H1 (cell line): ENCODE results near the gene SMG9. TPM values are rescaled to one million over a fixed set of nuclear protein-coding genes. Genes with fewer than 3 reads are reported as not detected.

ENCODE experiments used
- CTCF ChIA-PET: fragments of 300-600 bp; sonication (Branson Sonifier 250); formaldehyde crosslinking; loops from one replicate; lab custom pipeline; 2021; ENCODE audit not compliant: partially characterized antibody; lab: Charles Lee
- POLR2A ChIA-PET: fragments of 300-600 bp; sonication (Branson Sonifier 250); formaldehyde crosslinking; loops from one replicate; lab custom pipeline; 2021; ENCODE audit warnings: inconsistent platforms; ENCODE audit not compliant: partially characterized antibody; lab: Charles Lee
- DNase-seq, 2 experiments: peaks; one replicate each; pipeline versions ENCODE4 v3.0.0 to v3.0.0-alpha.2; 2010 to 2022; ENCODE audit warnings: low spot score in 2 of 2, low read depth in 1 of 2, mixed read lengths in 1 of 2
- FAIRE-seq: peaks from 2 replicates; lab custom pipeline; 2011; peaks lifted over from hg19 to GRCh38; lab: Jason Lieb, UNC
- H2AFZ ChIP-seq: 2 replicates; pipeline ENCODE4 v1.8.1; 2012; ENCODE audit warnings: low read length, inconsistent platforms
- H2AK5ac ChIP-seq: 2 replicates; pipeline ENCODE4 v1.6.1; 2013; ENCODE audit warnings: low read depth, low read length
- H2BK120ac ChIP-seq: replicated peaks from 2 replicates; pipeline ENCODE3; 2013; ENCODE audit warnings: low read depth, low read length, inconsistent platforms
- H2BK12ac ChIP-seq: 2 replicates; pipeline ENCODE4 v1.6.1; 2013; ENCODE audit warnings: low read depth, low read length
- H2BK15ac ChIP-seq: 2 replicates; pipeline ENCODE4 v1.6.1; 2013; ENCODE audit warnings: low read length
- H2BK20ac ChIP-seq: 2 replicates; pipeline ENCODE4 v1.6.1; 2013; ENCODE audit warnings: low read length
- H2BK5ac ChIP-seq: 2 replicates; pipeline ENCODE4 v1.6.1; 2013; ENCODE audit warnings: low read depth, low read length
- H3K14ac ChIP-seq: 2 replicates; pipeline ENCODE4 v1.6.1; 2013; ENCODE audit warnings: inconsistent platforms; ENCODE audit not compliant: insufficient read length
- H3K18ac ChIP-seq: 2 replicates; pipeline ENCODE4 v1.6.1; 2013; ENCODE audit warnings: low read length; ENCODE audit errors: extremely low read depth
- H3K23ac ChIP-seq: 2 replicates; pipeline ENCODE4 v1.6.1; 2013; ENCODE audit warnings: inconsistent platforms; ENCODE audit not compliant: insufficient read length
- H3K23me2 ChIP-seq: 2 replicates; pipeline ENCODE4 v1.6.1; 2013; ENCODE audit warnings: low read depth, low read length
- H3K27ac ChIP-seq: 2 replicates; pipeline ENCODE4 v1.6.1; 2011; ENCODE audit warnings: low read depth, low read length, inconsistent platforms
- H3K27me3 ChIP-seq, 4 experiments: replicated peaks in 1 of 4; 1 replicate in 1 of 4; 2 replicates in 3 of 4; pipeline versions ENCODE4 v1.6.1 to v1.8.1; 2011 to 2013; ENCODE audit warnings: low read length in 3 of 4, mild to moderate bottlenecking in 3 of 4, inconsistent platforms in 2 of 4, mixed read lengths in 2 of 4, moderate library complexity in 1 of 4; ENCODE audit not compliant: control insufficient read depth in 3 of 4, insufficient read depth in 3 of 4; ENCODE audit errors: extremely low read depth in 1 of 4
- H3K36me3 ChIP-seq, 4 experiments: 2 replicates each; pipeline versions ENCODE4 v1.6.1 to v1.8.1; 2011 to 2013; ENCODE audit warnings: mild to moderate bottlenecking in 4 of 4, low read length in 3 of 4, moderate library complexity in 2 of 4, control low read depth in 1 of 4, inconsistent platforms in 1 of 4; ENCODE audit not compliant: insufficient read depth in 4 of 4, control insufficient read depth in 2 of 4
- H3K4ac ChIP-seq: replicated peaks from 2 replicates; pipeline ENCODE3; 2013; ENCODE audit warnings: low read length, low read depth, mixed read lengths, inconsistent platforms; ENCODE audit not compliant: insufficient read length
- H3K4me1 ChIP-seq, 4 experiments: replicated peaks in 1 of 4; 1 replicate in 1 of 4; 2 replicates in 3 of 4; pipeline versions ENCODE4 v1.6.1 to v1.8.1; 2011 to 2013; ENCODE audit warnings: low read length in 3 of 4, inconsistent platforms in 2 of 4, mixed read lengths in 1 of 4; ENCODE audit not compliant: insufficient read depth in 4 of 4, control insufficient read depth in 3 of 4
- H3K4me2 ChIP-seq, 2 experiments: 2 replicates each; pipeline versions ENCODE4 v1.6.1 to v1.8.1; 2011 to 2013; ENCODE audit warnings: low read depth in 2 of 2, low read length in 2 of 2, control low read depth in 1 of 2, inconsistent platforms in 1 of 2, mild to moderate bottlenecking in 1 of 2; ENCODE audit not compliant: insufficient read depth in 1 of 2
- H3K4me3 ChIP-seq, 4 experiments: fragments of 200-600, 300-600 bp in 1 of 4; sonication (generic), shearing (Covaris generic), sonication (Bioruptor Twin) in 1 of 4; 2 replicates each; pipeline versions ENCODE4 v1.5.1 to v1.8.1; 2011 to 2016; ENCODE audit warnings: low read length in 4 of 4, low read depth in 3 of 4, control low read depth in 2 of 4, inconsistent platforms in 2 of 4, mild to moderate bottlenecking in 2 of 4, mixed read lengths in 1 of 4, moderate library complexity in 1 of 4; ENCODE audit not compliant: insufficient read depth in 2 of 4; ENCODE audit errors: extremely low read depth in 1 of 4
- H3K56ac ChIP-seq: replicated peaks from 2 replicates; pipeline ENCODE3; 2013; ENCODE audit warnings: low read depth, mild to moderate bottlenecking, mixed read lengths, low read length, inconsistent platforms; ENCODE audit not compliant: insufficient read length
- H3K79me1 ChIP-seq: 2 replicates; pipeline ENCODE4 v1.6.1; 2013; ENCODE audit warnings: low read depth, low read length, control low read depth
- H3K79me2 ChIP-seq, 2 experiments: 2 replicates each; pipeline versions ENCODE4 v1.6.1 to v1.8.1; 2012 to 2013; ENCODE audit warnings: low read length in 2 of 2, mild to moderate bottlenecking in 2 of 2, inconsistent platforms in 1 of 2; ENCODE audit not compliant: insufficient read depth in 2 of 2, control insufficient read depth in 1 of 2
- H3K9ac ChIP-seq, 4 experiments: replicated peaks in 1 of 4; 1 replicate in 1 of 4; 2 replicates in 3 of 4; pipeline versions ENCODE4 v1.6.1 to v1.8.1; 2011 to 2013; ENCODE audit warnings: low read depth in 3 of 4, low read length in 3 of 4, control low read depth in 2 of 4, mild to moderate bottlenecking in 2 of 4, moderate library complexity in 2 of 4, inconsistent platforms in 1 of 4; ENCODE audit errors: extremely low read depth in 1 of 4
- H3K9me3 ChIP-seq, 2 experiments: 2 replicates each; pipeline versions ENCODE4 v1.6.1 to v1.8.1; 2012 to 2013; ENCODE audit warnings: mild to moderate bottlenecking in 2 of 2, moderate library complexity in 2 of 2, control low read depth in 1 of 2, inconsistent platforms in 1 of 2, low read depth in 1 of 2, low read length in 1 of 2, mixed read lengths in 1 of 2; ENCODE audit not compliant: insufficient read depth in 2 of 2
- H4K20me1 ChIP-seq, 2 experiments: replicated peaks in 1 of 2; 2 replicates each; pipeline versions ENCODE3 to v1.8.1; 2011 to 2013; ENCODE audit warnings: inconsistent platforms in 2 of 2, low read length in 2 of 2, mild to moderate bottlenecking in 1 of 2; ENCODE audit not compliant: insufficient read depth in 2 of 2, control insufficient read depth in 1 of 2
- H4K5ac ChIP-seq: 2 replicates; pipeline ENCODE4 v1.6.1; 2013; ENCODE audit warnings: low read length, low read depth, mixed read lengths, inconsistent platforms; ENCODE audit not compliant: insufficient read length
- H4K8ac ChIP-seq: 2 replicates; pipeline ENCODE4 v1.8.0; 2013; ENCODE audit warnings: mild to moderate bottlenecking, moderate library complexity, low read length, inconsistent platforms; ENCODE audit not compliant: insufficient read depth; ENCODE audit errors: extremely low read depth
- H4K91ac ChIP-seq: replicated peaks from 2 replicates; pipeline ENCODE3; 2013; ENCODE audit warnings: low read length, mixed read lengths, inconsistent platforms; ENCODE audit not compliant: insufficient read length
- ASH2L ChIP-seq: fragments of 200-600, 300-600 bp; sonication (generic); IDR thresholded peaks from one replicate; pipeline ENCODE4 v1.7.1; 2017; ENCODE audit warnings: low read length
- BCL11A ChIP-seq, 2 experiments: IDR thresholded peaks; one replicate each; pipeline ENCODE4 v1.6.1; 2011; ENCODE audit warnings: low read depth in 2 of 2, low read length in 2 of 2, mild to moderate bottlenecking in 2 of 2
- CBX8 ChIP-seq: fragments of 300-800, 300-1000 bp; sonication (generic); IDR thresholded peaks from 2 replicates; pipeline ENCODE4 v1.7.1; 2016; ENCODE audit warnings: low read depth, low read length, borderline replicate concordance
- FOSL1 ChIP-seq: IDR thresholded peaks from 2 replicates; pipeline ENCODE4 v1.6.1; 2011; ENCODE audit warnings: mild to moderate bottlenecking, low read depth, low read length, moderate library complexity; ENCODE audit not compliant: insufficient read depth
- GTF2F1 ChIP-seq: IDR thresholded peaks from 2 replicates; pipeline ENCODE4 v1.6.1; 2012; ENCODE audit warnings: low read depth, low read length, improper control_type of control experiment, borderline replicate concordance
- HDAC2 ChIP-seq, 2 experiments: fragments of 300-600 bp in 1 of 2; sonication (generic) in 1 of 2; IDR thresholded peaks; 2 replicates each; pipeline ENCODE4 v1.6.1; 2011 to 2012; ENCODE audit warnings: low read depth in 2 of 2, low read length in 2 of 2, mild to moderate bottlenecking in 2 of 2, moderate library complexity in 2 of 2, borderline replicate concordance in 1 of 2, inconsistent platforms in 1 of 2
- KDM4A ChIP-seq: IDR thresholded peaks from one replicate; pipeline ENCODE4 v1.7.1; 2012; ENCODE audit warnings: low read depth, mild to moderate bottlenecking, moderate library complexity, low read length, inconsistent platforms; ENCODE audit not compliant: severe bottlenecking
- NRF1 ChIP-seq: IDR thresholded peaks from 2 replicates; pipeline ENCODE4 v1.6.1; 2011; ENCODE audit warnings: mild to moderate bottlenecking, low read depth, low read length, improper control_type of control experiment
- POLR2AphosphoS5 ChIP-seq: IDR thresholded peaks from 2 replicates; pipeline ENCODE4 v1.6.1; 2011; ENCODE audit warnings: low read depth, low read length
- SAP30 ChIP-seq: fragments of 300-600 bp; sonication (generic); IDR thresholded peaks from 2 replicates; pipeline ENCODE4 v1.7.1; 2012; ENCODE audit warnings: low read length, moderate library complexity, mild to moderate bottlenecking, inconsistent platforms; ENCODE audit not compliant: insufficient read depth, insufficient replicate concordance
- SP4 ChIP-seq: IDR thresholded peaks from 2 replicates; pipeline ENCODE4 v1.6.1; 2012; ENCODE audit warnings: low read length, inconsistent platforms
- SRF ChIP-seq: IDR thresholded peaks from 2 replicates; pipeline ENCODE4 v1.6.1; 2011; ENCODE audit warnings: mild to moderate bottlenecking, low read depth, low read length, moderate library complexity
- TBP ChIP-seq: IDR thresholded peaks from 2 replicates; pipeline ENCODE4 v1.6.1; 2011; ENCODE audit warnings: low read depth, low read length, improper control_type of control experiment
- TEAD4 ChIP-seq: IDR thresholded peaks from 2 replicates; pipeline ENCODE4 v1.6.1; 2012; ENCODE audit warnings: low read depth, low read length, inconsistent platforms, mixed read lengths
- YY1 ChIP-seq: IDR thresholded peaks from 2 replicates; pipeline ENCODE4 v1.6.1; 2011; ENCODE audit warnings: low read depth, mild to moderate bottlenecking, low read length
- WGBS, 2 experiments: shearing (Covaris generic) in 1 of 2; methylation state at CpG; one replicate each; pipeline versions ENCODE4 v1.1.6 to v1.1.7; 2013 to 2015; ENCODE audit warnings: low lambda C conversion rate in 2 of 2, mixed read lengths in 2 of 2, inconsistent platforms in 1 of 2, low coverage in 1 of 2, missing lambda C conversion rate in 1 of 2; ENCODE audit not compliant: insufficient replicate concordance in 2 of 2, insufficient coverage in 1 of 2, insufficient read length in 1 of 2; ENCODE audit errors: extremely low coverage in 1 of 2, missing lambda C conversion rate in 1 of 2; 5-methylcytosine and 5-hydroxymethylcytosine counted together
- polyA plus RNA-seq, 7 experiments: library from polyadenylated mRNA; depleted of rRNA in 3 of 7; stranded (reverse) in 5 of 7; unstranded in 2 of 7; fragments of >200 nt in 5 of 7; fragments of 200-250 nt in 2 of 7; gene quantifications; 1 replicate in 5 of 7; 2 replicates in 1 of 7; 4 replicates in 1 of 7; pipeline versions ENCODE4 v1.2.1 to v1.2.3, GENCODE V29; 2011 to 2013; ENCODE audit warnings: missing spikeins in 2 of 7, mixed read lengths in 2 of 7
- total RNA-seq: library from RNA; stranded (reverse); fragmentation: NEBNext Ultra II Directional; extraction: Animal tissue kit (Norgen Biotek cat#: 25700); gene quantifications from 2 replicates; pipeline ENCODE4 v1.2.1, GENCODE V29; 2021

SMG9 gene
- total and polyA plus RNA-seq, 2 of the 8 experiments (the other 6 are each of a cell fraction or from before 2014, with no cell fraction given), result 20.4 to 28.7 TPM

DNA sequence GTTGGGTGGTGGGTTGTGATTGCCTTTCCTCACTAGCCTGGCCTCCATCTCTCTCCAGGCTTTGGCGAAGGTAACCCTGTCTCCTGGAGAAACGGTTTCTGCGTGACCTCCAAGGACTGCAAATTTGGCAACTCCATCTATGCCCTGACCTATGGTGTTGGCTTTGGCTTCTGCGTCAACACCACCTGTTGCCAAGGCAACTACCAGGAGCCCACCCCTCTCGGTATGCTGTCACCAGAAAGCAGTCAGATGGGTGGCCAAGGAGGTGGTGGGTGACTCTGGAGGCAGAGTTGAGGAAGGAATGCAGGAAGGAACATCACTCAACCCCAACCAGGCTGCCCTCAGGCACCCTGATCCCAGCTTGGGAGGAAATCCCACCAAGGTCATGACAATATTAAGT, 57.5 kb downstream of the SMG9 start:
- CTCF ChIA-PET, result interaction anchor here (1.1 kb wide), 1 partner anchor 36 kb away, joined by 3 read pairs; no protein-coding TSS in a partner anchor
- TF ChIP-seq KDM4A (no peak), NRF1 (no peak), SRF (no peak), YY1 (no peak), SAP30 (no peak), FOSL1 (no peak), TBP (no peak), BCL11A (IDR thresholded peaks at IDR 0.05; ENCODE audit: low read depth in 2 of 2, low read length in 2 of 2) (no peak), GTF2F1 (no peak), TEAD4 (no peak), HDAC2 (IDR thresholded peaks at IDR 0.05; ENCODE audit: borderline replicate concordance in 1 of 2, low read depth in 2 of 2, low read length in 2 of 2) (no peak), SP4 (no peak), POLR2AphosphoS5 (no peak), ASH2L (no peak), CBX8 (no peak)

More for the DNA sequence above, 57.5 kb downstream of the SMG9 start:
- Histone ChIP-seq H3K27ac (no peak overlapping the region), H3K79me2 (no peaks in the 10 kb centered on the region), H2BK120ac (no peak overlapping the region), H3K4me3 (no peak overlapping the region), H3K56ac (no peak overlapping the region), H2BK5ac (no peak overlapping the region), H3K4me2 (no peak overlapping the region), H2BK20ac (no peak overlapping the region), H2BK15ac (no peak overlapping the region), H4K5ac (no peak overlapping the region), H2AFZ (no peak overlapping the region), H3K4ac (no peak overlapping the region), H3K9me3 (no peaks in the 10 kb centered on the region), H3K23ac (no peak overlapping the region), H3K23me2 (peaks cover 5% of the 10 kb centered on the region; the same call in 1 of the 2 replicates), H3K36me3 (no peaks in the 10 kb centered on the region), H3K9ac (no peak overlapping the region), H2BK12ac (no peak overlapping the region), H3K27me3 (peaks cover 0 to 6% (median 2%) of the 10 kb centered on the region in 4 experiments; a peak in 4 of 7 replicates), H2AK5ac (no peak overlapping the region), H3K14ac (no peak overlapping the region), H4K91ac (no peak overlapping the region), H3K18ac (no peak overlapping the region), H3K79me1 (no peaks in the 10 kb centered on the region), H3K4me1 (0 out of 7 replicates have a peak, but pooled peaks cover 0 to 2% (median 0%) of the 10 kb centered on the region in 4 experiments), H4K20me1 (no peaks in the 10 kb centered on the region), H4K8ac (no peak overlapping the region)
- no peak for DNase-seq
- no peak for FAIRE-seq
- POLR2A ChIA-PET, result no interaction called here
- 92% methylated on average over 5 of the region's 5 CpGs; no CpG with 5 or more reads in 1 of the 2 experiments for WGBS, 2 experiments
